Brain microvascular endothelial cell (primary cell): ENCODE results near the gene FDXR.

ENCODE experiments used
- DNase-seq: peaks from one replicate; pipeline ENCODE4 v3.0.0-alpha.2; 2020
- H3K27ac ChIP-seq: fragments of 250-450 bp; sonication (Bioruptor Pico); 2 replicates; pipeline ENCODE4 v1.5.1; 2020; ENCODE audit warnings: mild to moderate bottlenecking, moderate library complexity
- H3K27me3 ChIP-seq: fragments of 250-450 bp; sonication (Bioruptor Pico); replicated peaks from 2 replicates; pipeline ENCODE4 v1.5.1; 2020; ENCODE audit warnings: mild to moderate bottlenecking
- H3K36me3 ChIP-seq: fragments of 250-450 bp; sonication (Bioruptor Pico); replicated peaks from 2 replicates; pipeline ENCODE4 v1.5.1; 2020; ENCODE audit warnings: mild to moderate bottlenecking
- H3K4me3 ChIP-seq: 2 replicates; pipeline ENCODE4 v1.5.1; 2011; ENCODE audit warnings: low read depth, mild to moderate bottlenecking, control low read depth, low read length, moderate library complexity
- in situ Hi-C: cut with HindIII; loops from 2 replicates; pipeline ENCODE4 v1.10.0; 2017; ENCODE audit warnings: low sequenced_read_pairs, low pct_ligation_motif_present
- TF ChIP-seq, protein P1 (sequence below): IDR thresholded peaks from 2 replicates; pipeline ENCODE4 v1.5.1; 2011; ENCODE audit warnings: low read depth, mild to moderate bottlenecking, moderate library complexity, low read length, control low read depth, inconsistent platforms; ENCODE audit errors: missing control alignments

The FDXR gene

DNA sequence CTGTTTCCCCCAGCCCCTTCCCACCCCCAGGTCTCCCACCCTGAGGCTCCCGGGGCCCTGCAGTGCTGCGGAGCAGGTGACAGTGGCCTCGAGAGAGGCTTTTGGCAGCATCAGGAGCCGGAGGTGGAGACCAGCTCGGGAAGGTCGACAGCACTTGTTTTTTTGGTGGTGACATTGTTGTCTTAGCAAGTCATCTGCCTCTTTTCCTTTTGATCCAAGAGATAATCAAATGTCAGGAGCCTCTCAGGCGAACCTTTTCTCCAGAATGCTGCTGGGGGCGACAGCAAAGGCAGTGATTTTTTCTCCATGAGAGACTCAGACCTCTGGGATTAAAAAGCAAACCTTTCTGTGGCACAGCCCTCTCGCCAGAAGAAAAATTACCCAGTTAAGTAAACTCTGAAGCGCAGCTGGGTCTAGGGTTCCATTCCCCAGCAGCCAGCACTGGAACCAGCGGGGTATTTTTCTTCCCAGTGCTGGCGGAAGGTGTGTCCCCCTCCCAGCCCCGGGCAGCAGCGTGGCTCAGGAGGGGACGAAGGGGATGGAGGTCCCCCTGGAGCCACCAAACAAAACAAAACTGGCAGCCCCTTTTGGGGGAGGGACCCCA lies 50.4 kb downstream of the FDXR start:
- in situ Hi-C loops, result no loop called here
- Histone ChIP-seq H3K36me3 (peaks cover 10% of the 10 kb centered on the region), H3K27ac (no peak overlapping the region), H3K4me3 (no peak overlapping the region), H3K27me3 (no peaks in the 10 kb centered on the region)
- TF ChIP-seq, protein P1, sequence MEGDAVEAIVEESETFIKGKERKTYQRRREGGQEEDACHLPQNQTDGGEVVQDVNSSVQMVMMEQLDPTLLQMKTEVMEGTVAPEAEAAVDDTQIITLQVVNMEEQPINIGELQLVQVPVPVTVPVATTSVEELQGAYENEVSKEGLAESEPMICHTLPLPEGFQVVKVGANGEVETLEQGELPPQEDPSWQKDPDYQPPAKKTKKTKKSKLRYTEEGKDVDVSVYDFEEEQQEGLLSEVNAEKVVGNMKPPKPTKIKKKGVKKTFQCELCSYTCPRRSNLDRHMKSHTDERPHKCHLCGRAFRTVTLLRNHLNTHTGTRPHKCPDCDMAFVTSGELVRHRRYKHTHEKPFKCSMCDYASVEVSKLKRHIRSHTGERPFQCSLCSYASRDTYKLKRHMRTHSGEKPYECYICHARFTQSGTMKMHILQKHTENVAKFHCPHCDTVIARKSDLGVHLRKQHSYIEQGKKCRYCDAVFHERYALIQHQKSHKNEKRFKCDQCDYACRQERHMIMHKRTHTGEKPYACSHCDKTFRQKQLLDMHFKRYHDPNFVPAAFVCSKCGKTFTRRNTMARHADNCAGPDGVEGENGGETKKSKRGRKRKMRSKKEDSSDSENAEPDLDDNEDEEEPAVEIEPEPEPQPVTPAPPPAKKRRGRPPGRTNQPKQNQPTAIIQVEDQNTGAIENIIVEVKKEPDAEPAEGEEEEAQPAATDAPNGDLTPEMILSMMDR, result no peak
- no peak for DNase-seq

DNA sequence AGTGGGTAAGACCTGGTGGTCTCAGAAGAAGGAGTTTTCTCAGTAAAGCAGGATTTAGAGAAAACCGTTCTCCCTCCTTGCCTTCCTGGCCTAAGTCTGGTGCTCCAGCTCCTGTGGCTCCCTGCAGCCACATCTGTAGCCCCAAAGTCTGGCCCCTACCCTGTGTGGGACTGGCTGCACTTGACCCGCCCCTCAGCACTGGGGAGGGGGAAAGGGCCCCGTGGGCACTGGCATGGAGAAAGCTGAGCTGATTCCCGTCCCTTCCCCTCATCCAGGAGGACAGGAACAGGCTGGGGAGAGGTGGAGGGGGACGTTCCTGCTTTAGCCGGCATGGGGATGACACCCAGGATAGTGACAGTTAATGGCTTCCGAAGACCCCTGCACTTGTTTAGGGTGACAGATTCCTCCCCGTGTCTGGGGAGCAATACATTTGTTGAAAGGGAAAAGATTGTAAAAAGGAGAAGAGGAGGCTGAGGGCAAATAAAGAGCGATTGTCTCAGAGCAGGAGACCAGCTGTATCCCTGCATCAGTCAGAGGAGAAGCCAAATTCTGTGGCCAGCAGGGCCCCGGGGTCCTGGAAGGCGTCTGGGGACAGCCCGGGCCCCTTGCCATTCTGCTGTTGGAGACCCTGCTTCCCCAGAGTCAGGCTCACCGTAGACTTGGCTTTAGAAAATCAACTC lies 51.0 kb downstream of the FDXR start:
- peaks cover 10% of the 10 kb centered on the region for H3K36me3 ChIP-seq
- in situ Hi-C loops, result no loop called here
- H3K27me3 ChIP-seq, result no peaks in the 10 kb centered on the region
- TF ChIP-seq, protein P1, result no peak
- DNase-seq, result no peak
- no peak overlapping the region for H3K27ac ChIP-seq
- H3K4me3 ChIP-seq, result no peak overlapping the region

DNA sequence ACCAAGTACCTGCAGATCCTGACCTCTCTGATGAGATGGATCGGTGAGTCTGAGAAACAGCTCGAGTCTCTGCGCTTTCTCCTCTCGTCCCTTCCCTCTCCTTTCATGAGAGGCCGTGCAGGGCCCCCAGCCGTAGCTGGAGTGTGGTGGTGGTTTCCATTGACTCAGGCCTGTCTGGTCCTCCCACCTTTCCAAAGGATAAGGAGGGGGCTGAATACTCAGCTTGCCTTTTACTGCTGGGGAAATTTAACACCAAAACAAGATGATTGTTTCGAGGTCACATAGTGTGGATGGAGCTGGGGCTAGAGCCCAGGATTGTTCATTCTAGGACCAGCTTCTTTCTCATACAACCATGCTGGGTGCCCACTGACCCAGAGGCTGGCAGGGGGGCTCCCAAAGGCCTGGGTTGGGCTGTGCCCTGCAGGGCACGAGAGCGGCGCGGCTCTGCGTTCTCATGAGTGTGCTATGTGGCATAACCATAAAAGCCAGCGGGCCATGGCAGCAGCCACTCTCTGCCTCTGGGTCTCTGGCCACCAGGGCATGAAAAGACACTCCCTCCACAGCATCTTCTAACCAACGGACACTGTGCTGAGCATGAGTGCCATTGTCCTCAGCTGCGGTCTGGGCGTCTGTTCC lies 52.9 kb downstream of the FDXR start:
- TF ChIP-seq, protein P1, result no peak
- in situ Hi-C loops, result no loop called here
- Histone ChIP-seq H3K27me3 (no peaks in the 10 kb centered on the region), H3K27ac (no peak overlapping the region), H3K4me3 (no peak overlapping the region), H3K36me3 (peaks cover 6% of the 10 kb centered on the region)
- no peak for DNase-seq

DNA sequence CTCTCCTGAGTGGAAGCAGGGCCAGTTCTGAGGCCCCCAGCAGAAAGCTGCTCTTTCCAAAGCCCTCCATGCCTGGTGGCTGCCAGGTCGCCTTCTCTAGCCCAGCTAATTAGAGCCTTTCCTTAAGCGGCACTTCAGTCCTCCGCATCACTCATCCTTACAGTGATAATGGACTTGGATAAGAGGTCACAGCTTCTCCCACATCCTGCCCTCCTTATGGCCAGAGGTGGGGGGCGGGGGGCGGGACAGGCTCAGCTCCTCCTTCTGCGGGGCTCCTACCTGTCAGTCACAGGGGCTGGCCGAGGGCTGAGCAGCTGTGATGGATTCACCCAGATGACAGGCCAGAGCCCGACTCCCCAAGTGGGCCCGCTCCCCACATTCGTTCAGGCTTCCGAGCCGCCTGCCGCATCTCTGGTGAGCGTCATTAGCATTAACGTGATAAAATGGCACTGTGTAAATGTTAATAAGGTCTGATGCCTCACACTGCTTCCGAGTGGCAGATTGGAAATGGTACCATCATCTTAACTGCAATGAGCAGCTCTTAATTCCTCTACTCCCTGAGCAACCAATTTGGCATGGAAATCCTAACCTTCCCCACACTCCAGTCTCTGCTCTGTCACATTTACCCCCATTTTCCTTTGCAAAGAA lies 54.4 kb downstream of the FDXR start:
- Histone ChIP-seq H3K36me3 (peaks cover 3% of the 10 kb centered on the region), H3K4me3 (no peak overlapping the region), H3K27ac (no peak overlapping the region), H3K27me3 (no peaks in the 10 kb centered on the region)
- in situ Hi-C loops, result no loop called here
- TF ChIP-seq, protein P1, result no peak
- no peak for DNase-seq

DNA sequence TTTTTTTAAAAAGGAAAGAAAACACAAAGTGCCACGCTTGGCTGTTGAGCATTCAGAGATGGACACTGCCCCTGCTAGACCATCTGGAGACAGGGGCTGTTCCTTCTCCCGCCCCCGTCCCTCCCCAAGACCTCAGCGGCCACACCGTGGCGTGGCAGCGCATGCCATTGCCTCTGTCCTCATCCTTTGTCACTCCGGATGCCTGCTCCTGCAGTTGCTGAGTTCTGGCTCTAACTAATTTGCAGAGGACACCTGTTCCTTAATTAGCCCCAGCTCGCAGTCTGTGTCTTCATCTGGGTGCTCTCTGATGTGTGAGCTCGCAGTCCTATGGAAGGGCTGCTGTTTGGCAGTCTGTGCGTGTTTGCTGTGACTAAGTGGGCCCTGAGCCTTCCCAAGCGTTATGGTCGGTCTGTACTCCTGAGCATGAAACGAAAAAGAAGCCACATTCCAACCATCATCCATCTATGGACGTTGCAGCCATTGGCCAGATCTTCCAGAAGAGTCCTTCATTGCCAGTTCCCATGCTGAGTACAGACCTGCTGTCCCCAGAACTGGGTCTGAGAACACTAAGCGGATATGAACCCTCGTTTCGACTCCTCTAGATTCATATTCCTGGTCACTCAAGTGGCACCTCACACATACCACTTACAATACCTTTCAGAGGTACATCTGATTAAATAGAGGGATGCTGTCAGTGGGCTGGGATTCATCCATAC lies 55.7 kb downstream of the FDXR start:
- in situ Hi-C loops, result no loop called here

More for the DNA sequence above, 55.7 kb downstream of the FDXR start:
- TF ChIP-seq, protein P1, result no peak
- no peak overlapping the region for H3K4me3 ChIP-seq
- H3K27ac ChIP-seq, result no peak overlapping the region
- no peaks in the 10 kb centered on the region for H3K27me3 ChIP-seq
- DNase-seq, result no peak
- H3K36me3 ChIP-seq, result peaks cover 3% of the 10 kb centered on the region
